GM18858 (cell line): ENCODE data around the gene RAC3.
"Not testable (repeated sequence)": the region's sequence is repeated elsewhere in the genome, so short reads cannot be mapped to it uniquely, and the experiment has no call there.

Experiments used
- ATAC-seq: cut with Tn5 transposase; IDR thresholded peaks from one replicate; pipeline ENCODE4 v1.9.1; 2021; ENCODE audit not compliant: unreplicated experiment

The RAC3 gene

DNA sequence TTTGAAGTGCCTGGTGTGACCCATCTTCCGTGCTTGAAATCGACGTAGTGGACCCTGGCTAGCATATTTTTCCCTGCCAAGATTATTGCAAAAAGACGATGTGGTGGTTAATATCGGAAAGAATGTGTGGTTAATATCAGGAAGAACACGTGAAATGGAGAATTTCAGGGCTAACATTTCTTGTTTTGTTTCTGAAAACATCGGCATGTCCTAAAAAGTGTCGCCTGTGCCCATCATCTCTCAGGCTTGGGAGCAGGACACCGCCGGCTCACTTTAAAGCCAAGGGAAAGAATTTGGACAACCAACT lies 6.4 kb downstream of the RAC3 start:
- ATAC-seq = no peak

GRCh38 chr17:82038796-82039409 lies 7.4 kb downstream of the RAC3 start:
- not testable (repeated sequence) for ATAC-seq

DNA sequence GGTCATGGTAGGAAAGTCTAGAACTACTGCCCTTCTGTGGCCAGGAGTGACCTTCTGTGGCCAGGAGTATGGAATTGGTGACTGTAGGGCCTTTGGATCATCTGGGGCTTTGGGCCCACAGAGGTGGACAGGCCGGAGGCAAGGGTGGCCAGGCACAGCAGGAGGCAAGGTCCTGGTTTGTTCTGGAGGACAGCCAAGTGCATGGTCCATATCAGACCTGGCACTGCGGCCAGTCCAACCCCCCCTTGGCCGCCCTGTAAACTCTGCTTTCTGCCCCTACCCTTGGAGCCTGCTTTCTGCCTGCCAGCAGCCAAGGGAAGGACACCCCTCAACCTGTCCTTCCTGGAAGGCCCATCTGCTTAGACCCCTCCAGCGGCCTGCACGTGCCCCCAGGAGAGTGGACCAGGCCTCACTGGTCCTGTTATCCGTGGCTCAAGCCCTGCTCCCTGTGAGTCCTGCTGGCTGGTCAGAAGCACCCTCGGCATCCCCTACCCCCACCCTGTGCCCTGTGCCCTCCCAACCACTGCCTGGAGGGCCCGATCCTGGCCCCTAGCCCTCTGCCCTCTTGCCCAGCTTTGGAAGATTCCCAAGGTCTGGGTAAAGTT lies 8.3 kb downstream of the RAC3 start:
- ATAC-seq = no peak

DNA sequence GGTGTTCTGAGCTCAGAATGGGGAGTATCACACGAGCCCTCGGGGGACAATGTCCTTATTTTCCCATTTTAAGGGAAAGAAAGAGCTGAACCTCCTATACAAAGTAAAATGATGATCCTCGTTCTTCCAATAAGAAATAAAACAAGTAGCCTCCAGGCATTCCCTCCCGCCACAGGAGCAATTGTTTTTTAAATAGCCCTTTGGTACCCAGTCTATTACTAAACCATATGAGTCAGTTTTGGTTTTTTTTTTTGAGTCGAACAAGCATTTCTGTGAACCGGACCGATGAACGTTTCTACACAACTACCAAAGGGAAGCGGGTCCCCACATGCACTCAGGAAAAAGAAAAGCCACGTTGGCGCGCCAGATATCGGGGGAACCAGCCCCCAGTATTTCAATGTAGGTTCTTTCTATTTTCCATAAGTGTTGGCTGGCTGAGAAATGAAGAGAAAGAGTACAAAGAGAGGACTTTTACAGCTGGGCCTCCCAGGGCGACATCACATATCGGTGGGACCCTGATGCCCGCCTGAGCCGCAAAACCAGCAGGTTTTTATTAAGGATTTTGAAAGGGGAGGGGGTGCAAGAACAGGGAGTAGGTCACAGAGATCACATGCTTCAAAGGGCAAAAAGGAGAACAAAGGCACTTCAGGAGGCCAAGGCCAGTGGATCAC lies 9.8 kb downstream of the RAC3 start:
- no peak for ATAC-seq

GRCh38 chr17:82042649-82043048 lies 11.2 kb downstream of the RAC3 start:
- ATAC-seq = no peak

DNA sequence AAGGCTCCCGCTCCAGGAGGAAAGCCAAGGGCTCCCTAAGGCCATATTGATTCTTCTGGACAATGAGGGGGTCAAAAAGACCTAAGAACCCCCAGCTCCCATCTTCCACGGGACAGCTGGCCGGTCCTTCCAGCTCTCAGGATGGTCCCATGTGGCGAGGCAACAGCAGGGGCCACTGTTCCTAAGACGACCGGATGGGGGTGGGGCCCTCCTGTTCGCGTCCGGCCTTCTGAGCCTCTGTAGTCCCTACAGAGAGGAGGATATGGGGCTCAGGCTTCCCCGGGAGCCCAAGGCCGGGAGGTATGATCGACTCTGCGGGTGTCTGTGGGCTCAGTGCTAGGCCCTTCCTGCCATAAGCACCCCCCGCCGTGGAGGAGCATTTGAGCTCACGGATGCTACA lies 12.0 kb downstream of the RAC3 start:
- no peak for ATAC-seq

DNA sequence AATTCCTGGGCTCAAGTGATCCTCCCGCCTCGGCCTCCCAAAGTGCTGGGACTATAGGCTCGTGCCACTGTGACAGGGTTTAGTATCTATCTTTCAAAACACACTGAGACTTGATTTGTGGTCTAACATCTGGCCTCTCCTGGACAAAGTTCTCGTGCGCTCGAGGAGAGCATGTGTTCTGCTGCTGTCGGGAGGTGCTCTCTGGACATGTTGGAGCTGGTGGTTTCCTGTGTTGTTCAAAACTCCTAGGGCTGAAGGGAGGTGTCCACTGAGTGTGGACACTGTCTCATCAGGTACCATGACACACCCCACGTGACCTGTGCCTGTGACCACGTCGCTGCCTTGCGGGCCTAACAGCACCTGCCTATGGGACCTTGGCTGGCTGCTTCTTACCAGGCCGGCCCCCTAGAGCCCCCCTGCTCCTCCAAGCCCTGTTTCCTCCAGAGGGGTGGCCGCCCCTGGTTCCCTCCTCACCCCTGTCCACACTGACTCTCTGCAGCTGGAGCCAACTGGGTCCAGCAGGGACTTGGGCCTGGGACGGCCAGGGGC lies 14.5 kb downstream of the RAC3 start:
- no peak for ATAC-seq

GRCh38 chr17:82046903-82047302 lies 15.4 kb downstream of the RAC3 start:
- no peak for ATAC-seq

DNA sequence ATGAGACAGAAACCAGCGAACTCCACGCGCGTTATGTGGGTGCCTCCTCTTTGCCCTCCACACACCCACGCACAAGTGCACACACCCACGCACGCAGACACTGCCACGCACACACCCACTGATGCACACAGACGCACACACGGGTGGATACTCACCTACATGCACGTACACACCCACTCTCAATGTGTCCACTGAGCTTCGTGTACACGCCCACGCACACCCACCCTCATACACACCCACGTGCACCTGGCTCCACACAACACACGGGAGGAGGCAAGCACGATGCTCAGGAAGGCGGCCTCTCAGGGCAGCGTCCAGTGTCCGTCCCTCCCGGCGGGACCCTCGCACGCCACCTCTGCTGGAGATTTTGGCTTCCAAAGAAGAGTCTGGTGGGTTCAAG lies 15.9 kb downstream of the RAC3 start:
- ATAC-seq = no peak

DNA sequence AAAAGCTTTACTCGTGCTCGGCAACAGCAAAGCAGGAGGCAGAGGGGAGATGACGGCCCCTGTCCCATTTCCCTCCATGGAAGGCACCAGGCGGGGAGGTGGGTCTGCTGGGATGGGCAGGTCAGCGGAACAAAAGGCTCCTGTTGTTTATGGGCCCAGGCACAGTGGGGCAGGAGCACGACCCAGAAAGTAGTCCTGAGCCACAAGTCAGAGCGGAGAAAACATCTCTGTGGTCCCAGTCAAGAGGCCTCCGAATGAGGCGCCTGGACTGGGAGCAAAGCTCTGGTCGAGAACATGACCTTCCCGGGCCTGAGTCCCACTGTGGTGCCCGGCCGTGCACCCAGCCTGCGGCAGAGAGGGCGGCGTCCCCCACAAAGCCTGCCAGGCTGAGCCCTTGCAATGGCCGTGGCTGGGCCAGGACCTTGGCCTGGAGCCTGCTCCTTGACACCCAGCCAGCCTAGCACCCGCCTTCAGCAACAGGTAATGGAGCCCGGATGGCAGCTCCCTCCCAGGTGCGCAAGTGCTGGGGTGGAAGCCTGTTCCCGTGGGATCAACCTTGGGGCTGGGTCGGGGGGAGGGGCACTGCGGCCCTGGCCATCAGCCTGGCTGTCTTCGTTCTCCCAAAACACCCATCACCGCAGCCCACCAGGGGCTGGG lies 16.6 kb downstream of the RAC3 start:
- no peak for ATAC-seq

- no peak for ATAC-seq
Measured at GRCh38 chr17:82048571-82048971, 17.1 kb downstream of the RAC3 start.

DNA sequence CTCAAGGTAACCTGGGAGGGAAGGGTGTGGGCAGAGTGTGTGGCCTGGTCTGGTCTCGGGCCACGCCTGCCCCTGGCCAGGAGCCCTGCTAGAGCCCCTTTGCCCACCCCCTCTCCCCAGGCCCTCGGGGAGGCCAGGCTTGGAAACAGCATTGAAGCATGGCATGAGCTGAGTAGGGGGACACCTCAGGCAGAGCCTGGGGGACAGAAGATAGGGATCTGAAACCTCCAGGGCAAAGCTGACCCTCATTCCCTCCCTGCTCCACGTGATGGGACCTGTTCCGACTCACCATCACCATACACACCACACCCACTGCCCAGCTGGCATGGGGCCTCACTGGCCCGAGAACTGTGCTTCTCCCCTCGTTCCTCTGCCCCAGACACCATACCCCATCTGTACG lies 17.6 kb downstream of the RAC3 start:
- ATAC-seq = no peak

DNA sequence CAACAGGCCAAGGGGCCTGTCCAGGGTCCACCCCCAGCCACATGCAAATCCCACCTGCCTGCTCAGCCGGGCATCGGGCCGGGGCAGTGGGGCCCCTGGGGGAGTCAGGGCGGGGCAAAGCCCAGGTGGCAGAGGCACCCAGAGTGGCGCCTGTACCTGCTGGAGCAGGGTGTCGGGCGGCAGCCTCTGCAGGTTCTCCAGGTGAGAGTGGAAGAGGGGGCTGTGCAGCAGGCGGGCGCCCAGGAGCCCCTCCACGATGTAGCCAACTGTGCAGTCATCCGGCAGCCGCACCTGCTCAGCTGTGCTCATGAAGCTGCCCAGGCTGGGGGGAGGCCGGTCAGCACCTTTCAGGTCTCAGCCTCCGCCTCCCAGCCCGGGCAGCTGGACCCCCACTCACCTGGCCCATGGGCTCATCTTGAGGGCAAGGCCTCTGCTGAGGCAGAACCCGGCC lies 18.1 kb downstream of the RAC3 start:
- ATAC-seq = no peak

DNA sequence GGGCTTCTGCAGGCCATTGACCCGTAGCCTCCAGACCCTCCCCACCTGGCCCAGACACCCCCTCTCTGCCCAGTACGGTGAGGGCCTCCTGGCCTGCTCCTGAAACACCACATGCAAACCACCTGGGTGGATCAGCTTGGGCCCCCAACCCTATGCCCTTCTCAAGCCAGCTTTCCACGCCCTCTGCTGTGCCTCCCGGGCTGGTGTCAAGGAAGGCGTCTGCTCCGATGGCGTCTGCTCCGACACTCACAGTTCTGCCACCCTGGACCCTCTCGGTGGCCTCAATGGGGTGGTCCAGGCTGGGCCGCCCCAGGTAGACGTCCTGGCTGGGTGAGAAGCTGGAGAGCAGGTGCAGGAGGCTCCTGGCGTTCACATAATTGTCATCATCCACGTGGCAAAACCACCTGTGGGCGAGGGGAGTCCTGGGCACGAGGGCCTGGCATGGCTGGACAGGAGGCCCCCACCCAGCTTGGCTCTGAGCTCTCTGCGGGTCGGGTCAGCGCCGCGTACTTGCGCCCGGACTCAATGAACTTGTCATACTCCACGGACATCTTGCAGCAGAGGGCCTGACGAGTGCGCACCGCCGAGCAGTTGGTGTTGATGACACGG lies 18.8 kb downstream of the RAC3 start:
- ATAC-seq = no peak

GRCh38 chr17:82050761-82051641 lies 19.5 kb downstream of the RAC3 start:
- ATAC-seq = no peak

DNA sequence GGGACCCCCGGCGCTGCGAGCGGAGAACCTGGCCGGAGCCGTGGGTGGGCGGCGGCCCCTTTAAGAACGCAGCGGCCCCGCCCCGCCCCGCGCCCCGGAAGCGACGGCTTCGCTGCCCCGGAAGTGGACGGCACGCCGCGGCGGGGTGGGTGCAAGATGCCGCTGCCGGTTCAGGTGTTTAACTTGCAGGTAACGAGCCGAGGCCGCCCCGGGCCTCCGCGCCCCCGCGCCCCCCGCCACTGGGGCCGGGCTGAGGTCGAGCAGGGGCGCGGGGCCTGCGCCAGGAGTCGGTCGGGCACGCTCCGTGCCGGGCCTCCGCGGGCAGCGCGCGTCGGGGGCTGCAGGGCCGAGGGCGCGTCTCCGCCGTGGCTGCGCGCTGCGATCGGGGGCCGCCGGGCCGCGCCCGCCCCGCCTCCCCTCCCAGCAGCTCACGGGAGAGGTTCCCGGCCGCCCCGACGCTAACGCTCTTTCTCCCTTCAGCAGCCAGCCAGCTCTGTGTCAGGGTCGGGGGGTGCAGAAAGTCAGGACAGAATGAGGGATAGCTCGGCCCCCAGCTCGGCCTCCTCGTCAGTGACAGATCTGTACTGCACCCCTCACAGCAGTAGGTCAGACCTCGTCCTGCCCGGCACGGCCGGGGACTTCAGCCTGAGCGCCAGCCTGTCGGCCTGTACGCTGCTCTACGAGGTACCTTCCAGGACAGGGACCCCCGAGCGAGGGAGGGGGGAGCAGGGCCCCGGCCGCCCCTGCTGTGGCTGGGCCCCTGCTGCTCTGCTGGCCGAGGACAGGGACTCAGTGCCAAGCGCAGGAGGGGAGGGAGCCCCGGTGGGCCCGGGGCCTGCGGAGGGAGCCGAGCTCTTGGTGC lies 20.5 kb downstream of the RAC3 start, which contains the start of the genes GPS1 and RFNG:
Gene GPS1, plus strand, starts transcription at position 123 of the 862 bp plus-strand sequence. Its CDS starts 34 bp downstream, at position 157.
Gene RFNG, minus strand, starts transcription at position 36 of the 862 bp plus-strand sequence. CDS start 45 bp downstream, outside the sequence.
- no peak for ATAC-seq

DNA sequence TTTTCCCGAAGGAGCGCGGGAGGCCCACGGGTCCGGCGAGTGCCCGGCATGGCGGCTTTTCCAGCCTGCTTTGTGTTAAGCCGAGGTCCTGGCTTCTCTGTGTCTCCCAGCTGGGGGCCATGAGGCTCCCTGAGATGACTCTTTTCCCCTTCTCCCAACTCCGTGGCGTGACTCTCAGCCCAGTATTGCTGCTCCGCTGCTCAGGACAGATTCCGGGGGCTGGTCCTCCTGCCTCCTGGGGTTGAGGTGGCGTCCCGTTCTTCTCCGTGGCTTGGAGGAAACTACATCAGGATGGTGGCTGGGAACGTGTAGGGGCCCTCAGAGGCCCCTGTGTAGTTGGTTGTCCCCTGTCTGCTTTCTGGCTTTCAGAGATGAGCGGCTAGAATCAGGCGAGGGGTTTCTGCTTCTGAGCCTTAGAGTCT lies 21.2 kb downstream of the RAC3 start:
- ATAC-seq = no peak

DNA sequence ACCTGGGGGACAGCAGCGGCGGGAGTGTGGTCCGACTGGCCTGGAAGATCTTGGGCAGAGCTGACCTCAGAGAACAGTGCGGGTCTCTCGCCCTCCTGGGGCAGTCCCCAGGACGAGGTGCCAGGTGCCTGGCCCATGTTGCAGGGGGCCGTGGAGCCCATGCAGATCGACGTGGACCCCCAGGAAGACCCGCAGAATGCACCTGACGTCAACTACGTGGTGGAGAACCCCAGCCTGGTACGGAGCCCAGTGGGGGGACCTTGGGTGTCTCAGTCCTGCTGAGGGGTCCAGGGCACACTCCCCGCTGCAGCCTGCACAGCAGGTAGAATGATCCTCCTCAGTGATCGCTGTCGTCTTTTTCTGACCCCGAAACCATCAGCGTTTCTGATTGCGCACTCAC lies 21.7 kb downstream of the RAC3 start:
- ATAC-seq = no peak

DNA sequence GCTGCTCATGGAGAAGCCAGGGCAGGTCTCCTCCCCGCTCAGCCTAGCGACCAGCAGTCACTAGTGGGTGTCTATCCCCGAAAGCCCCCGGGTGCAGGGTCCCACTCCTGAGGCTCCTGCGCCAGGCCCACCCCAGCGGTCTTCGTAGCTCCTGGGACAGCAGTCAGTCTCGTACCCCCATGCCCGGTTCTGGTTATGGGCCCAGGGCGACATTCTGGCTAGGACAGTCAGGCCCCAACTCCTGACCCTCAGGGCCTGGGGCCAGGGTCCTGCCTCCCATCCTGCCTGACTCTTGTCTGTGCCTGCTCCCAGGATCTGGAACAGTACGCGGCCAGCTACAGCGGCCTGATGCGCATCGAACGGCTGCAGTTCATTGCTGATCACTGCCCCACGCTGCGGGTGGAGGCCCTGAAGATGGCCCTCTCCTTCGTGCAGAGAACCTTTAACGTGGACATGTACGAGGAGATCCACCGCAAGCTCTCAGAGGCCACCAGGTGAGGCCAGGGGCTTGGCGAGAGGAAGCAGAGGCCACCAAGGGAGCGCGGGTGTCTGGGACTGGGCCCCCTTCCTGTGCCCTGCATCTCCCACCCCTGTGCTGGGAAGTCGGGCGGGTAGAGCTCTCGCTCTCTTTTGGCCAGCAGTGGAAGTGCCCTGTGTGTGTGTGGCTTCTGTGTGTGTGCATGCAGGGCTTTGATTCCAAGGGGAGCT lies 22.2 kb downstream of the RAC3 start:
- ATAC-seq = no peak
